ENCODE measurements around the gene CCDC88C. TPM values are rescaled to one million over a fixed set of nuclear protein-coding genes. Genes with fewer than 3 reads are reported as not detected.

The CCDC88C gene
- total RNA-seq, 1 experiment from 2014 or later = 19.7 TPM

DNA sequence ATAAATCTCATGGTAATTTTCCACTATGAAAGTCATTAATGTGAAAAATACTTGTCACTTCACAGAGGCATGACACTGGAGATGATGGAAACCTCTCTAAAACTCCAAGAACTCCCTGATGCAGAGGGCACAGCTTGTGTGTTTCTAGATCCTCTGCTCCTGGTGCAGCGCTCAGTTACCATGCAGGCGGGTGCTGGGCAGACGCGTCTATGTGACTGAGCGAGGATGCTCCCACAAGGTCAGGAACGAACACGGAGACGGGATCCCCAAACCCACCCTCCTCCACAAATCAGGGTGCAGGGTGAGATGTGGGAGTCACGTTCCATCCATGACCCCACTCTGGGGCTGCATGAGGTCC lies 81.5 kb downstream of the CCDC88C start:
- H3K4me1 ChIP-seq (ENCODE audit: insufficient read depth, low read length) = peaks cover 10% of the 10 kb centered on the region; the same call in 1 of the 2 replicates
- TF ChIP-seq EZH2phosphoT487 (IDR thresholded peaks at IDR 0.05; ENCODE audit: borderline replicate concordance, low read length) (no peak), EZH2 (IDR thresholded peaks at IDR 0.05; ENCODE audit: low read length, unreplicated experiment) (no peak)
- TF ChIP-seq, protein P1, sequence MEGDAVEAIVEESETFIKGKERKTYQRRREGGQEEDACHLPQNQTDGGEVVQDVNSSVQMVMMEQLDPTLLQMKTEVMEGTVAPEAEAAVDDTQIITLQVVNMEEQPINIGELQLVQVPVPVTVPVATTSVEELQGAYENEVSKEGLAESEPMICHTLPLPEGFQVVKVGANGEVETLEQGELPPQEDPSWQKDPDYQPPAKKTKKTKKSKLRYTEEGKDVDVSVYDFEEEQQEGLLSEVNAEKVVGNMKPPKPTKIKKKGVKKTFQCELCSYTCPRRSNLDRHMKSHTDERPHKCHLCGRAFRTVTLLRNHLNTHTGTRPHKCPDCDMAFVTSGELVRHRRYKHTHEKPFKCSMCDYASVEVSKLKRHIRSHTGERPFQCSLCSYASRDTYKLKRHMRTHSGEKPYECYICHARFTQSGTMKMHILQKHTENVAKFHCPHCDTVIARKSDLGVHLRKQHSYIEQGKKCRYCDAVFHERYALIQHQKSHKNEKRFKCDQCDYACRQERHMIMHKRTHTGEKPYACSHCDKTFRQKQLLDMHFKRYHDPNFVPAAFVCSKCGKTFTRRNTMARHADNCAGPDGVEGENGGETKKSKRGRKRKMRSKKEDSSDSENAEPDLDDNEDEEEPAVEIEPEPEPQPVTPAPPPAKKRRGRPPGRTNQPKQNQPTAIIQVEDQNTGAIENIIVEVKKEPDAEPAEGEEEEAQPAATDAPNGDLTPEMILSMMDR (conservative IDR thresholded peaks at IDR 0.05; ENCODE audit: low read depth, low read length) = no peak
- H3K27me3 ChIP-seq (ENCODE audit: low read length) = no peaks in the 10 kb centered on the region
- CTCF ChIA-PET = no interaction called here
- H3K79me2 ChIP-seq (ENCODE audit: low read length) = no peaks in the 10 kb centered on the region
- H3K36me3 ChIP-seq (ENCODE audit: low read depth, low read length) = no peaks in the 10 kb centered on the region
- no peaks in the 10 kb centered on the region for H3F3A ChIP-seq (ENCODE audit: low read length, unreplicated experiment)
- no peak overlapping the region for H2AFZ ChIP-seq (ENCODE audit: low read length)
- no peaks in the 10 kb centered on the region for H3K9me2 ChIP-seq (replicated peaks; ENCODE audit: low read length)
- no peak overlapping the region for H3K9ac ChIP-seq (ENCODE audit: low read length)
- intact Hi-C loops (cut with micrococcal nuclease) = no loop called here
- H4K20me1 ChIP-seq (ENCODE audit: low read length) = no peaks in the 10 kb centered on the region
- H3K9me3 ChIP-seq (ENCODE audit: low read length) = no peaks in the 10 kb centered on the region
- ATAC-seq (no peak), DNase-seq (no peak)
- BruUV-seq (replicated peaks) = no TSS peak
- H3K4me2 ChIP-seq (ENCODE audit: low read length) = no peak overlapping the region
- POLR2A ChIA-PET (ENCODE audit: unreplicated experiment) = no interaction called here
- H3K27ac ChIP-seq (ENCODE audit: low read length) = no peak overlapping the region
- no peak overlapping the region for H3K4me3 ChIP-seq (ENCODE audit: low read length)

- H3K36me3 ChIP-seq (ENCODE audit: low read depth, low read length) = no peaks in the 10 kb centered on the region
- H3F3A ChIP-seq (ENCODE audit: low read length, unreplicated experiment) = no peaks in the 10 kb centered on the region
- H3K27ac ChIP-seq (ENCODE audit: low read length) = no peak overlapping the region
- H3K27me3 ChIP-seq (ENCODE audit: low read length) = no peaks in the 10 kb centered on the region
- H2AFZ ChIP-seq (ENCODE audit: low read length) = no peak overlapping the region
- no peak overlapping the region for H3K9ac ChIP-seq (ENCODE audit: low read length)
- intact Hi-C loops (cut with micrococcal nuclease) = no loop called here
- POLR2A ChIA-PET (ENCODE audit: unreplicated experiment) = no interaction called here
- H3K79me2 ChIP-seq (ENCODE audit: low read length) = no peaks in the 10 kb centered on the region
- H3K4me3 ChIP-seq (ENCODE audit: low read length) = no peak overlapping the region
- H3K4me2 ChIP-seq (ENCODE audit: low read length) = no peak overlapping the region
- CTCF ChIA-PET = no interaction called here
- H3K4me1 ChIP-seq (ENCODE audit: insufficient read depth, low read length) = peaks cover 10% of the 10 kb centered on the region; the same call in 1 of the 2 replicates
- H4K20me1 ChIP-seq (ENCODE audit: low read length) = no peaks in the 10 kb centered on the region
- H3K9me3 ChIP-seq (ENCODE audit: low read length) = no peaks in the 10 kb centered on the region
- DNase-seq (no peak), ATAC-seq (no peak)
- no TSS peak for BruUV-seq (replicated peaks)
- no peak for TF ChIP-seq EZH2 (IDR thresholded peaks at IDR 0.05; ENCODE audit: low read length, unreplicated experiment)
- TF ChIP-seq, protein P1 (conservative IDR thresholded peaks at IDR 0.05; ENCODE audit: low read depth, low read length) = no peak
- no peak for TF ChIP-seq EZH2phosphoT487 (IDR thresholded peaks at IDR 0.05; ENCODE audit: borderline replicate concordance, low read length)
- H3K9me2 ChIP-seq (replicated peaks; ENCODE audit: low read length) = no peaks in the 10 kb centered on the region
Observed at GRCh38 chr14:91335191-91336092, 82.2 kb downstream of the CCDC88C start.

- no peak overlapping the region for H2AFZ ChIP-seq (ENCODE audit: low read length)
- intact Hi-C loops (cut with micrococcal nuclease) = no loop called here
- H3K36me3 ChIP-seq (ENCODE audit: low read depth, low read length) = no peaks in the 10 kb centered on the region
- H3K27ac ChIP-seq (ENCODE audit: low read length) = no peak overlapping the region
- BruUV-seq (replicated peaks) = no TSS peak
- peaks cover 10% of the 10 kb centered on the region; the same call in 1 of the 2 replicates for H3K4me1 ChIP-seq (ENCODE audit: insufficient read depth, low read length)
- no peak for ATAC-seq
- no peaks in the 10 kb centered on the region for H3K27me3 ChIP-seq (ENCODE audit: low read length)
- H3K4me2 ChIP-seq (ENCODE audit: low read length) = no peak overlapping the region
- H3F3A ChIP-seq (ENCODE audit: low read length, unreplicated experiment) = no peaks in the 10 kb centered on the region
- no peak overlapping the region for H3K9ac ChIP-seq (ENCODE audit: low read length)
- DNase-seq = no peak
- TF ChIP-seq, protein P1 (conservative IDR thresholded peaks at IDR 0.05; ENCODE audit: low read depth, low read length) = no peak
- no peak for TF ChIP-seq EZH2phosphoT487 (IDR thresholded peaks at IDR 0.05; ENCODE audit: borderline replicate concordance, low read length)
- TF ChIP-seq EZH2 (IDR thresholded peaks at IDR 0.05; ENCODE audit: low read length, unreplicated experiment) = no peak
- no peaks in the 10 kb centered on the region for H3K79me2 ChIP-seq (ENCODE audit: low read length)
- H3K9me2 ChIP-seq (replicated peaks; ENCODE audit: low read length) = no peaks in the 10 kb centered on the region
- H3K4me3 ChIP-seq (ENCODE audit: low read length) = no peak overlapping the region
- no peaks in the 10 kb centered on the region for H3K9me3 ChIP-seq (ENCODE audit: low read length)
- no peaks in the 10 kb centered on the region for H4K20me1 ChIP-seq (ENCODE audit: low read length)
- ChIA-PET CTCF (no interaction called here), POLR2A (ENCODE audit: unreplicated experiment) (no interaction called here)
Observed at GRCh38 chr14:91333650-91334039, 84.0 kb downstream of the CCDC88C start.

Measured in PC-3 (cell line).